OCI-LY7 (cell line): ENCODE results near the gene UBA52. TPM values are rescaled to one million over a fixed set of nuclear protein-coding genes. Genes with fewer than 3 reads are reported as not detected.

Experiments used
- BruUV-seq: library from RNA; stranded (reverse); fragments of 400-500 nt; replicated peaks from 2 replicates; lab custom pipeline; 2021; lab: Mats Ljungman, UMichigan
- CTCF ChIA-PET: fragments of 300-600 bp; sonication (Branson Sonifier 250); formaldehyde crosslinking; loops from one replicate; lab custom pipeline; 2022; ENCODE audit warnings: antibody characterized with exemption; ENCODE audit not compliant: unreplicated experiment; lab: Charles Lee
- POLR2A ChIA-PET: fragments of 300-600 bp; sonication (Branson Sonifier 250); formaldehyde crosslinking; loops from one replicate; lab custom pipeline; 2022; ENCODE audit warnings: antibody characterized with exemption; lab: Charles Lee
- DNase-seq: peaks from one replicate; pipeline ENCODE4 v3.0.0-alpha.2; 2015; ENCODE audit warnings: low spot score
- H2AFZ ChIP-seq: fragments of 200-600 bp; sonication (generic), shearing (Covaris generic); 2 replicates; pipeline ENCODE4 v1.6.1; 2014; ENCODE audit warnings: mild to moderate bottlenecking, antibody characterized with exemption, low read length, moderate library complexity
- H3K27ac ChIP-seq: fragments of 200-600 bp; sonication (generic); 2 replicates; pipeline ENCODE4 v1.5.1; 2014; ENCODE audit warnings: mixed run types, low read depth, mild to moderate bottlenecking, moderate library complexity, low read length, inconsistent platforms; ENCODE audit not compliant: poor library complexity, severe bottlenecking
- H3K36me3 ChIP-seq: fragments of 200-600 bp; sonication (generic); 2 replicates; pipeline ENCODE4 v1.6.1; 2014; ENCODE audit warnings: mild to moderate bottlenecking, antibody characterized with exemption, low read length, moderate library complexity, mixed read lengths; ENCODE audit not compliant: insufficient read depth
- H3K4me1 ChIP-seq: fragments of 200-600 bp; sonication (generic); 2 replicates; pipeline ENCODE4 v1.5.1; 2014; ENCODE audit warnings: mild to moderate bottlenecking, low read length; ENCODE audit not compliant: insufficient read depth, poor library complexity, severe bottlenecking
- H3K4me2 ChIP-seq: fragments of 200-600 bp; sonication (generic); 2 replicates; pipeline ENCODE4 v1.6.1; 2014; ENCODE audit warnings: mild to moderate bottlenecking, low read length
- H3K4me3 ChIP-seq: fragments of 200-600 bp; sonication (generic); 2 replicates; pipeline ENCODE4 v1.5.1; 2014; ENCODE audit warnings: mild to moderate bottlenecking, low read depth, low read length; ENCODE audit not compliant: poor library complexity, severe bottlenecking
- H3K79me2 ChIP-seq: fragments of 200-600 bp; sonication (generic); 2 replicates; pipeline ENCODE4 v1.6.1; 2016; ENCODE audit warnings: low read depth, mild to moderate bottlenecking, low read length, moderate library complexity, mixed read lengths; ENCODE audit not compliant: insufficient read depth
- H3K9me2 ChIP-seq: fragments of 200-600 bp; sonication (generic); 2 replicates; pipeline ENCODE4 v1.6.1; 2016; ENCODE audit warnings: mild to moderate bottlenecking, low read length, mixed read lengths; ENCODE audit not compliant: insufficient read depth
- H3K9me3 ChIP-seq: fragments of 200-600 bp; sonication (generic); 2 replicates; pipeline ENCODE4 v1.6.1; 2014; ENCODE audit warnings: mild to moderate bottlenecking, mixed run types, low read length, mixed read lengths
- H4K20me1 ChIP-seq: fragments of 200-600 bp; sonication (generic); 2 replicates; pipeline ENCODE4 v1.6.1; 2014; ENCODE audit warnings: mild to moderate bottlenecking, antibody characterized with exemption, low read length, moderate library complexity, mixed read lengths; ENCODE audit not compliant: insufficient read depth
- EZH2phosphoT487 ChIP-seq: fragments of 200-600 bp; sonication (generic); IDR thresholded peaks from 2 replicates; pipeline ENCODE4 v1.6.1; 2018; ENCODE audit warnings: low read depth, borderline replicate concordance, mild to moderate bottlenecking, mixed run types, antibody characterized with exemption, low read length, moderate library complexity, mixed read lengths
- intact Hi-C: fragments of 100-400 bp; cut with micrococcal nuclease; formaldehyde crosslinking; loops from one replicate; pipeline ENCODE4 v1.10.0; 2022; ENCODE audit not compliant: unreplicated experiment
- total RNA-seq, 2 experiments: library from RNA; depleted of rRNA in 1 of 2; stranded (reverse); fragments of >200 nt in 1 of 2; shearing (Covaris generic) in 1 of 2; gene quantifications; 2 replicates each; pipeline ENCODE4 v1.2.3, GENCODE V29; 2014 to 2022
- TF ChIP-seq, protein P1 (sequence below): fragments of 200-600 bp; sonication (generic); conservative IDR thresholded peaks from 2 replicates; pipeline ENCODE4 v1.5.1; 2014; ENCODE audit warnings: mild to moderate bottlenecking, antibody characterized with exemption, low read length, moderate library complexity, mixed read lengths

Gene UBA52
- total RNA-seq, 2 experiments from 2014 or later, result 1,496 to 1,580 TPM

DNA sequence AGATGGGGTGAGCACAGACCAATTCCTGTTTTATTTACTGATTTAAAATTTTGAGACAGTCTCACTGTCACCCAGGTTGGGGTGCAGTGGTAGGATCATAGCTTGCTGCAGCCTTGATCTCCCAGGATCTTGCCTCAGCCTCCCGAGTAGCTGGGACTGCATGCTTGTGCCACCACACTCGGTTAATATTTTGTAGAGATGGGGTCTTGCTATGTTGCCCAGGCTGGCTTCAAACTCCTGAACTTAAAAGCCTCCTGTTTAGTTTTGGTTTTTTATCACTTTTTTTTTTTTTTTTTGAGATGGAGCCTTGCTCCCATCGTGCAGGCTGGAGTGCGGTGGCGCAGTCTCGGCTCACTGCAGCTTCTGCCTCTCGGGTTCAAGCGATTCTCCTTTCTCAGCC lies 4.7 kb downstream of the UBA52 start:
- no peak overlapping the region for H3K4me2 ChIP-seq
- H3K36me3 ChIP-seq, result peaks cover 63% of the 10 kb centered on the region
- no peak for DNase-seq
- H2AFZ ChIP-seq, result no peak overlapping the region
- H3K4me3 ChIP-seq, result no peak overlapping the region
- intact Hi-C loops, result no loop called here
- H4K20me1 ChIP-seq, result peaks cover 9% of the 10 kb centered on the region; the same call in 1 of the 2 replicates
- H3K4me1 ChIP-seq, result peaks cover 11% of the 10 kb centered on the region
- ChIA-PET POLR2A (no interaction called here), CTCF (no interaction called here)
- H3K79me2 ChIP-seq, result peaks cover 23% of the 10 kb centered on the region
- no TSS peak for BruUV-seq
- TF ChIP-seq, protein P1, sequence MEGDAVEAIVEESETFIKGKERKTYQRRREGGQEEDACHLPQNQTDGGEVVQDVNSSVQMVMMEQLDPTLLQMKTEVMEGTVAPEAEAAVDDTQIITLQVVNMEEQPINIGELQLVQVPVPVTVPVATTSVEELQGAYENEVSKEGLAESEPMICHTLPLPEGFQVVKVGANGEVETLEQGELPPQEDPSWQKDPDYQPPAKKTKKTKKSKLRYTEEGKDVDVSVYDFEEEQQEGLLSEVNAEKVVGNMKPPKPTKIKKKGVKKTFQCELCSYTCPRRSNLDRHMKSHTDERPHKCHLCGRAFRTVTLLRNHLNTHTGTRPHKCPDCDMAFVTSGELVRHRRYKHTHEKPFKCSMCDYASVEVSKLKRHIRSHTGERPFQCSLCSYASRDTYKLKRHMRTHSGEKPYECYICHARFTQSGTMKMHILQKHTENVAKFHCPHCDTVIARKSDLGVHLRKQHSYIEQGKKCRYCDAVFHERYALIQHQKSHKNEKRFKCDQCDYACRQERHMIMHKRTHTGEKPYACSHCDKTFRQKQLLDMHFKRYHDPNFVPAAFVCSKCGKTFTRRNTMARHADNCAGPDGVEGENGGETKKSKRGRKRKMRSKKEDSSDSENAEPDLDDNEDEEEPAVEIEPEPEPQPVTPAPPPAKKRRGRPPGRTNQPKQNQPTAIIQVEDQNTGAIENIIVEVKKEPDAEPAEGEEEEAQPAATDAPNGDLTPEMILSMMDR, result no peak
- no peak for TF ChIP-seq EZH2phosphoT487
- no peak overlapping the region for H3K27ac ChIP-seq
- H3K9me2 ChIP-seq, result no peaks in the 10 kb centered on the region
- H3K9me3 ChIP-seq, result no peaks in the 10 kb centered on the region

DNA sequence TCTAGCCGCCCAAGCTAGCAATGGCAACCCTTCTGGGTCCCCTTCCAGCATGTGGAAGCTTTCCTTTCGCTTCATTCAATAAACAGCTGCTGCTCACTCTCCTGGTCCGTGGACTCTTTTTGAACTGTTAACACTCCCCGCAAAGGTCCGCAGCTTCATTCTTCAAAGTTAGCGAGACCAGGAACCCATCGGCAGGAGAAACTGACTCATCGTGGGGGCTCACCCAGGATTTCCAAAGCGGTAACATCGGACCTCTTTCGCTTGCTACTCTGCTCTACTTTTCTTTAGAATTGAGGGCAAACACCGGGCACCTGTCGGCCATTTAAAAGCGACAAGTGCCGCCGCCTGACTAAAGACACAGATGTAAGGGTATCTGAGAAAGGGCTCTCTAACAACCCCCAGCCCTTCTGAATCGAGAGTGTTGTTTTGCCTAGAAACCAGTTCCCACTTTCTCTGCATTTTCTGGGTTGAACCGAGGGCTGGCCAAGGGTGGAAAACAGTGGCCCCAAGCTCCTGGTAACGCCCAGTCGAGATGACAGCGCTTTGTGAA lies 5.8 kb downstream of the UBA52 start:
- H3K4me3 ChIP-seq, result no peak overlapping the region
- BruUV-seq, result no TSS peak
- POLR2A ChIA-PET, result no interaction called here

DNA sequence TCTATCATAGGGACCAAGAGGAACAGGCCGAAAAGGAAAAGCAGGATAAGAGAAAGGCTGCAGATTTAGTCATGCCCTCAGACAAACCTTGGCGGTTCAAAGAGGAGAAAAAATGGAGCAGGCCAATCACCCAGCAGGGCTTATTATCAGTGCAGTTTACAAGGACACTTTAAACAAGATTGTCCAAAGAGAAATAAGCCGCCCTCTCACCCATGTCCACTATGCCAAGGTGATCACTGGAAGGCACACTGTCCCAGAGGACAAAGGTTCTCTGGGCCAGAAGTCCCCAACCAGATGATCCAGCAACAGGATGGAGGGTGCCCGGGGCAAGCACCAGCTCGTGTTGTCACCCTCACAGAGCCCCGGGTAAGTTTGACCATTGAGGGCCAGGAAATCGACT lies 8.7 kb downstream of the UBA52 start:
- H3K79me2 ChIP-seq, result no peaks in the 10 kb centered on the region
- TF ChIP-seq, protein P1, result no peak
- TF ChIP-seq EZH2phosphoT487, result no peak
- H3K4me1 ChIP-seq, result peaks cover 2% of the 10 kb centered on the region
- no peak overlapping the region for H3K27ac ChIP-seq
- DNase-seq, result no peak
- BruUV-seq, result no TSS peak
- no peak overlapping the region for H3K4me2 ChIP-seq
- H3K36me3 ChIP-seq, result peaks cover 33% of the 10 kb centered on the region
- H2AFZ ChIP-seq, result no peak overlapping the region
- H3K9me3 ChIP-seq, result no peaks in the 10 kb centered on the region
- no peaks in the 10 kb centered on the region for H3K9me2 ChIP-seq
- ChIA-PET POLR2A (no interaction called here), CTCF (interaction anchor here (0.8 kb wide), 1 partner anchor 8 kb away, joined by 3 read pairs; no protein-coding TSS in a partner anchor)
- H4K20me1 ChIP-seq, result no peaks in the 10 kb centered on the region
- no peak overlapping the region for H3K4me3 ChIP-seq
- intact Hi-C loops, result no loop called here

More for the DNA sequence above, 5.8 kb downstream of the UBA52 start:
- TF ChIP-seq EZH2phosphoT487, result no peak
- TF ChIP-seq, protein P1, result no peak
- DNase-seq, result no peak
- CTCF ChIA-PET, result no interaction called here
- intact Hi-C loops, result no loop called here
- Histone ChIP-seq H3K36me3 (peaks cover 62% of the 10 kb centered on the region), H3K79me2 (peaks cover 16% of the 10 kb centered on the region), H3K4me1 (peaks cover 11% of the 10 kb centered on the region), H3K9me2 (no peaks in the 10 kb centered on the region), H3K4me2 (no peak overlapping the region), H3K9me3 (no peaks in the 10 kb centered on the region), H4K20me1 (peaks cover 6% of the 10 kb centered on the region; the same call in 1 of the 2 replicates), H2AFZ (no peak overlapping the region), H3K27ac (no peak overlapping the region)
